Activated CD4-positive, alpha-beta T cell treated with anti-CD3 and anti-CD28 coated beads, Interleukin-2, amount 50 U/mL, for 4 hours (primary cell): ENCODE measurements around the gene DKK2.
"Not testable (repeated sequence)": the region's sequence is repeated elsewhere in the genome, so short reads cannot be mapped to it uniquely, and the experiment has no call there.

Experiments
- DNase-seq, 2 experiments: peaks; one replicate each; pipeline ENCODE4 v3.0.0-alpha.2; 2020

DKK2 gene

DNA sequence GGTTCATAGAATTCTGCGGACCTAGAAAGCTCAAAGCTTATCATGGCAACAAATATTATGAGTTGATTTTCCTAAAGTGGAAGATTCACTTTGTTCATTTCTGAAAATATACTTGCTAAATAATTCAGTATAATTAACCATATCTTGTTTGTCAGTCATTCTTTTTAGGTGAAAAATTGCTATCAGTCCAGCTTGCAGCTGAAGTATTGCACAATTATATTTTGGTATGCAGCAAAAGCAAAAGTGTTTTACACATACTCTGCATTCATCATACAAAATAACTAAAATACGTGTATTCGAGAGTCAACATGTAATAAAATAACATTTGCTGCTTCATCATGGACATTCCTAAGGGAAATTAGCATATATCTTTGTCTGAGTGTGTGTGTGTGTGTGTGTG lies 24.8 kb downstream of the DKK2 start:
- no peak for DNase-seq

DNA sequence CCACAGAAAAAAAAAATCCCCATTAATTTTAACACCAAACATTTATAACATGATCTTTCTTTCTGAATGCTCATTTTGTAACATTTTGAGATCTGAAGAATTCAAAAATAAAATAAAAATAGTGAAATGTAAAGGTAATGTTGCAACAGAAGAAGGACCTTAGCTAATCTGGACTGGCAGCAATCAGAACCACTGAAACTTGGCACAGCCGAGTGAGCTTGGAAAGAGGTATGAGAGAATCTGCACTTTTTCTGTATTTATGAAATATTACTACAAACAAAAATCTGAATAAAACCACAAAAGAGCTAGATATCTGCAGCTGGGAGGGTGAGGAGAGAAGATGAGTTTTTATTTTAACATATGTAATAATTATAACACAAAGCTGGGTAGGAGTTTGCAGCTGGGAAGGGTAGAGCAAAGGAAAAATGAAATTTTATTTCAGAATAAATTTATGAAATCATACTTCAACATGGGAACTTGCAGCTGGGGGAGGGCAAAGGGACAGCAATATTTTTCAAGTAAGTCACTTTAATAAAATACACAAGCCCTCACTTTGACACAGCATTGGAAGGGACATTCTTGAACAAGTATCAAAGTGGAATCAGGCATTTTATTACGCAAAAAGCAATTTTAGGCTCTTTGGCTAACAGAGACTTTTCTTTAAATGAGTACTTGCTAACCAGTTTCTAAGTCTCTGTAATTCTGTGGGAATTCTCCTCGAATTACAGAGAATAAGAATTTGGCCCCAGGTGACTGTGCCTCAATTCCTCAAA lies 26.7 kb downstream of the DKK2 start:
- no peak for DNase-seq

DNA sequence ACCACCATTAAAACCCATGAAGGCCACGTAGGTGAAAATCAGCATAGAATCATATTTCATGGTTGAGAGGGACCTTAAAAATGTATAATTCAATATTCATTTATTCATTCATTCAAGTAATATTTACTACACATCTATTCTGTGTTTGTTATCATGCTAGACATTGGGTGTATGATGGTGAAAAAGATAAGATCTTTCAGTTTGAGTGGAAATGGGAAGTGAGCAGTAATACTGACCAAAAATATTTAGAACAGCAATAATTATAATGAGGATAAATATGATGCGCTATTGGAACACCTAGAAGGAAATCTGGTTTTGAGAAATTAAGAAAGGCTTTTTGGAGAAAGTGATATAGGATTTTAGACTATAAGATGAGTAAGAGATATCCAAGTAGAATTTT lies 28.0 kb downstream of the DKK2 start:
- no peak for DNase-seq

DNA sequence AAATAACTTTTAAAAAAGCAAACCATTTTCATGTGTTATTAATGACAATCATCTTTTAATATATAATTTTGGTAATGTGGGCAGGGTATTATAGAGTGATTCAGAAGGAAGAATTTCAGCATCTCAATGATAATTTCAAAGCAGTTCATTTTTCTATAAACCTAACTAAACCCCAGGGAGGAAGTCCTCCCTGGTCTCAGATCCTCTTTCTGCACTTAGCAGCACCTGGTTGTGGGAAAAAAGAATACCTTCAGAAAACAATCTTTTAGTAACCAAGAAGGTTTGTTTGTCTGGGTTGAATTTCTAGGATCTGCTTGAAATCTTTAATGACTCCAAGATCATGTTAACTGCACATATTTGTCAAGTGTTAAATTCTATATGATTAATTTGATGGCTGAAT lies 29.9 kb downstream of the DKK2 start:
- DNase-seq, result no peak

DNA sequence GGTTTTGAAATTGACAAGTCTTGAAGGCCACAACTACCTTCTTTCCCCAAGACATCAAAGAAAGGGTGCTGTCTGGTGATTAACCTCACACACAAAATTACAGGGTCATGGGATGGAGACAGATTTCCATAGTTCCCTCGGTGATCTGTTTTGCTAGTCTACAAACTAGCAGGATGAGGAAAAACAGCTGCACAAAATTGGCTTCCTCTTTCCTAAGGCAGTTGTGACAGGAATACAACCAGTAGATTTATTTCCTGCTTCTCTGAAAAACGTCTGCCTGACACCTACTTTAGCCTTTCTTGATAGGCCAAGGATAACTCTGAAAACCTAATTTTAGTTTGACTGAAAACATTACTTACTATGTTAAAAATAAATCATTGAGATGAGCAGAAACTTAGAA lies 39.6 kb downstream of the DKK2 start:
- DNase-seq, result no peak

DNA sequence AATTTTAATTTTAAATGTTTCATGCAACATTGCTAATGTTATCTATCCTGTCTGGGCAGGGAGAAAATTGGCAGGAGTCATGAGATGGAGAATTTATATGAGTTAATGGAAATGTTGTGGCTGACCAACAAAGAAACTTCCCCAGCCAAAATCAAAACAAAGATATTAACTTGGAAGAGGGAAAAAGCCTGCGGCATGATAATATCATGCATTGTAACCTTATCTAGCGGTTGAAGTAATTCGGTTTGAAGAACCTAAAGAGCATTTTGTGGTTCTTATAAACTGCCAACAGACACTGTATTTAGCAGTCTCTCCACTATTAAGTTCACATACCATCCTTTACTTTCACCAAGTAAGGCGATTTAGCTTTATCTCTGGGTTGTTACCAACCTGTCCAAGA lies 42.3 kb downstream of the DKK2 start:
- DNase-seq, result no peak

DNA sequence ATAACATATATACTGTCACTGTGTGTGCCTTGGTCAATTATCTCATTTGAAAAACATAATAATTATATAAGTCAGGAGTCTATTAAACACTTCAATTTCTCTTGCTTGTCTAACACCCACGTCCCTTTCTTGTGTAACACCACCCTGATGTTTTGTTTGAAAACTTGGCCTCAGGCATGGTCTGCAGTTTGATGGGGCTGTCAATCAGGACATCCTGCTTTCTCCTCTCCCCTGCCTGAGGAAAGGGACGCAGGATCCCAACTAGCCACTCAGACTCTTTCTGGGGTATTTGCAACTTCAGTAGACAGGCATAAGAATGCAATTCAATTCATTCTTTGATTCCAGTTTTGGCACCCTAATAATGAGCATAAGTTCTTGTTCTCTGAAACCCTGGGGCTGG lies 48.8 kb downstream of the DKK2 start:
- no peak for DNase-seq

DNA sequence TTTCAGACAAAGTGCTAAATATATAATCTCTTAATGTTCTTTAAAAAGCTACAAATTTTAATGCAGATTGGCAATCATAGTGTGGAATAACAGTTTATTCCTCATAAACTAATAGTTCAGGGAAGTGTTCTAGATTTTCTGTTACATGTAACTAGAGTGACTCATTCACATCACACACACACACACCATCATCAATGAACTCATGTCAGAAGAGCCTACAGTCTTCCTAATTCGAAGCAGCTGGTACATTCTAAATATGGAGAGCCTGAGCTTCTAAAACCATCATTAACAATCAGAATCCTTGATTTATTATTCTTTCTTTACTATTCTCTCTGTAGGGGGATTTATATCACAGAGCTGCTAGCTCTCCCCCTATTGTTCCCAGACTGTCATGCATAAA lies 49.6 kb downstream of the DKK2 start:
- no peak for DNase-seq

DNA sequence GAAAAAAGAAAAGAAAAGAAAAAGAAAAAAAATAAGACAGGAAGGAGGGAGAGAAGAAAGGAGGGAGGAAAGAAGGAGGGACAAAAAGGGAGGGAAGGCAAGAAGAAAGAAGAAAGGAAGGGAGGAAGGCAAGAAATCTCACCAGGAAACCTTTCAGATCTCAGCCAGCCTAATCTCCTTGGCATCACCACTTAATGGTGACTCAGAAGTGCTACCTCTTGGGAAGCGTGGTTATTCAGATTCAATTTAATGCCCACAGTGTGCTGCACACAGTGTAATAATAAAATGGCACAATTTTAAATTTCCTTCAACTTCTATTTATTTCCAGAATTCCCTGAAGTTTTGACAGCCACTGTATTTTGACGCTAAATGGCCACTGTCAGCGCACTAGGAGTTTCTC lies 50.3 kb downstream of the DKK2 start:
- no peak for DNase-seq

DNA sequence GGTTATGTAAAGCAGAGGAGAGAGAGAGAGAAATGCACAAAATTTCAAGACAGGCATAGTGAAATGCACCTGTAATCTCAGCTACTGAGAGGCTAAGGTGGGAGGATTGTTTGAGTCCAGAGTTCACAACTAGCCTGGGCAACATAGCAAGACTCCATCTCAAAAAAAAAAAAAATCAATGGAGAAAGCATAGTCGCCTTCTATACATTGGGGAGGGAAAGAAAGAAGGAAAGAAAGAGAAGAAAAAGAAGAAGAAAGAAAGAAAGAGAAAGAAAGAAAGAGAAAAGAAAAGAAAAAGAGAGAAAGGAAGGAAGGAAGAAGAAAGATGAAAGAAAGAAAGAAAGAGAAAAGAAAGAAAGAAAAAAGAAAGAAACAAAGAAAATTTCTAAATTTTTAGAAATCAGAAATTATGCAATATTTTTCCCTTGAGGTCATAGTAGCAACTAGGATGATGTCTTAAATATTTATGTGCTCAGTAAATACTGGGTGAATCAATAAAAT lies 53.4 kb downstream of the DKK2 start:
- no peak for DNase-seq

DNA sequence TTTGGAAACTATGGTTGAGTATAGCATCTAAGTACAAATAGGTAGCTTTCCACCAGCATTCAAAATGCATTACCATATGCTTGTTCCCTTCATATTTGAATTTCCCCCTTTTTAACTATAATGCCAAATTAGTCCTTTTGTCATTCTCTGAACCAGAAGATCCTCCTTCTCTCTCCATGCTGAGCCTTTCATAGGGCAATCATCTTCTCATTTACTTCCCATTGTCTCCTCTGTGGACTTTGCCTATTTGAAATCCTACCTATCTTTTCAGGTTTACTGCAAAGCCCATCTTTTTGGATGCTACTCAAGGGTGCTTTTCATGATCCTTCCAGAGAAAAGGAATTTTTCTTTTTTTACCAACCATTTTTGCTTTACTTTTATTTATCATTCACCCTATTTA lies 54.7 kb downstream of the DKK2 start:
- DNase-seq, result no peak

DNA sequence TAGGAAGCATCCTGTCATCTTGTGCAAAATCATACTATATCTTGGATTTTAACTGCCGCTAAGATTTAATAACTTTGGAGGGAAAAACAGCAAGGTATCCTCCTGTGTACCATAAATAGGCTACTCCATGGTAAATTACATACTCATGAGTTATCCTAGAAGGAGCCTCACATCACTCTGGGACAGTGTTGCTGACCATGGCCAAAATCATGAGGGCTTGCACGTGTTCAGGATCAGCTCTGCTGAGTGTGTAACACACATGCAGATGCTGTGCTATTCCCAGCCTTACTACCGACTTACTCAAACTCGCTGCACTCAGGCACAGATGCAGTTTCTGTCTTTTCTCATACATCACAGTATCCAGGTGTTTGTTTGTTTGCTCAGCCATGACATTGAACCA lies 56.6 kb downstream of the DKK2 start:
- no peak for DNase-seq

DNA sequence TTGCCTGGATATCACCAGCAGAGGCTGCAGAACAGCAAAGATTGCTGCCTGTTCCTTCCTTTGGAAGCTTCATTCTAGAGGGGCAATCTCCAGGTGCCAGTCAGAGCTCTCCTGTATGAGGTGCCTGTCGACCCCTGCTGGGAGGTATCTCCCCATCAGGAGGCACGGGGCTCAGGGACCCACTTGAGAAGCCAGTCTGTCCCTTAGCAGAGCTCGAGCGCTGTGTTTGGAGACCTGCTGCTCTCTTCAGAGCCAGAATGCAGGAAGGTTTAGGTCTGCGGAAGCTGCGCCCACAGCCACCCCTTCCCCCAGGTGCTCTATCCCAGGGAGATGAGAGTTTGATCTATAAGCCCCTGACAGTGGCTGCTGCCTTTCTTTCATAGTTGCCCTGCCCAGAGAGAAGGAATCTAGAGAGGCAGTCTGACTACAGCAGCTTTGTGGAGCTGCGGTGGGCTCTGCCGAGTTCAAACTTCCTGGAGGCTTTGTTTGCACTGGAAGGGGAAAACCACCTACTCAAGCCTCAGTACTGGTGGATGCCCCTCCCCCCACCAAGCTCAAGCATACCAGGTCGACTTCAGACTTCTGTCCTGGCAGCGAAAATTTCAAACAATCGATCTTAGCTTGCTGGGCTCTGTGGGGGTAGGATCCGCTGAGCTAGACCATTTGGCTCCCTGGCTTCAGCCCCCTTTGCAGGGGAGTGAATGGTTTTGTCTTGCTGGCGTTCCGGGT lies 57.9 kb downstream of the DKK2 start:
- no peak for DNase-seq

DNA sequence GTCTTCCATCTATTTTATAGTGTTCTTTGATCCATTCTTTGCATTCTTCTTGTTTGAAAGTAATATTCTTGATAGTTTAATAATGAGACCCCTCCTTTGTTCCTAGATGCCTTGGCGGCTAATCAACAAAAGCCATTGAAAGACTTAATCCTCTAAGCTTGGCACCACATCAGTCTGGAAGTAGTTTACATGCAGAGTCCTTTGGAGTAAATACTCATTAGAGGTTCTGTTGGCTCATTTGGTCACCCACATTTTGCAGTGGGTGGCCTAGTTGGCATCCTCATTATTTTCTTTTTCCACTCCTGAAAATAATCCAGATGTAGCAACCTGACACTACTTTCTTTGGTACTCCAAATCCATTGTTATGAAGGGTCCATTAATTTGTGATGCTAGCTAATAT lies 64.5 kb downstream of the DKK2 start:
- no peak for DNase-seq

DNA sequence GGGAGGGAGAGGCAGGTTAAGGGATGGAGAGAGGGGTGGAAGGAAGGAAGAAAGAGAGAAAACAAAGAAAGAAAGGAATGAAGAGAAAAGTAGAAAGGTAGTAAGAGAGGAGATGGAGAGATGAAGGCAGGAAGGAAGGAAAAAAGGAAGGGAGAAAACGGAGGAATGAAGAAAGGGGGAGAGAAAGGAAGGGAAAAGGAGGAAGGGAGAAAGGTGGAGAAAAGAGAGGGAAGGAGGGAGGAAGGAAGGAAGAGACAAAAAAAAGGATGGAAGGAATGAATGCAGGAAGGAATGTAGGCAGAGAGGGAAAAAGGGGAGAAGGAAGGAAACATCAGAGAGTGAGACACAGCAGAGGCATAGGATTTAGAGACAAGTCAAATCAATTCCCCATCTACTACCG lies 68.2 kb downstream of the DKK2 start:
- DNase-seq, result no peak

DNA sequence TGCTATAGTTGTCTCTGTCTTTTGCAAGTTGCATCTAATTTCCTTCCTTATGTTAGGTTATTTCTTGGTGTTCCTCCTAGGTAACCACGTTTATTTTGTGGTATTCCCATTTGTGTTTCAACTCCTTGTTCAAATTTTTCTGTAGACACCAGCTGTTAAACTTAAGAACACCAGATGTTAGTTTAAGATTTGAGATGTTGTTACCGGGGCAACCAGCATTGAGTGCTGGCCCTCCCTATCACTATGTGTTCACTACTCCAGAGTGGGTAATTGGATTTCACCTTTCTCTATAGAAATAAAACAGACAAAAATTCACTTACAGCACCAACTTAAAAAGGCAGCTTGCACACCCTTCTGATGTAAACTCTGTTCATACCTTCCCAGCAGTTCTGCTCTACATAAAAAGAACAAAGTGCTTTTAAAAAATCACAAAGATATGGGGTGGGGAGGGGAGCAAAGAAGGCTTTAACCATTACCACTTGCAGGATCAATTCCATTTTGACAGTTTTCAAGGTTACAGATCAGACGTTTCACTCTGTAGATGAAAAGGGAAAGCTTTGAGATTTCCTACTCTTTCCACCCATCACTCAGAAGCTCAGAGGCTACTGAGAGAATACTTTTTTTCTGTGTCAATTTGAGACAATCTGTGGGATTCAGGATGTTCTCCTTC lies 82.9 kb downstream of the DKK2 start:
- no peak for DNase-seq

DNA sequence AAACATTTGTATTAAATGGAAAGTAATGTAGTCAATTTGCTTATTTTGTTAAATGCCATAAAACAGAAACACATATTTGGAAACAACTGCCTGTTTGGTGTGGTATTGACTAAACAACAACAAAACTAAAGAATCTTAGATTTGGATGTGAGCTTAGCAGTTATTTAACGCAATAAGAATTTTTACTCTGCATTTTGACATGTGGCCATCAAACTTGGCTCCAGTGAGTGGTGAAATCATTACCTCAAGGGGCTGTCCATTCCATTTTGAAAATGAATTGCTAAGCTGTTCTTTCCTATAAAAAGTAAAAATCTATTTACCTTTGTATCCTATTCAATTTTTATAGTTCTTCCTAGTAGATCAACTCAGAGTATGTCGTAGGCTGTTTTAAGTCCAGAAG lies 84.2 kb downstream of the DKK2 start:
- no peak for DNase-seq

DNA sequence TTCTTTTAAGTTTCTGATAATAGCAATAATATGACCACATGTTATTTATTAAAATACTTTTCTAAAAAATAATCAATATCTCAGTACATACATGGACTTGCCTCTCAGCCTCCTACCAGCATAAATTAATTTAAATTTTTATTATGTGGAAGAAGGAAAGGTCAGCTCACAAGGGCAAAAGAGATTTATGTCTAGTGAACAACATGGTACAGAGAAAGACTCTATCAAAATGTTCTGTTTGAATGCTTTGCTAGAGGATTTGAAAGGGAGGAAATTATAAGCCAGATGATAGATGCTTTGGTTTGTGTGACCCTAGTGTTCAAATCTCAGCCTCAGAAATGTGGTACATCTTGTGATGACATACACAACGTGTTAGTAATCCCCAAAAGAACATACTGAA lies 94.3 kb downstream of the DKK2 start:
- DNase-seq, result no peak

DNA sequence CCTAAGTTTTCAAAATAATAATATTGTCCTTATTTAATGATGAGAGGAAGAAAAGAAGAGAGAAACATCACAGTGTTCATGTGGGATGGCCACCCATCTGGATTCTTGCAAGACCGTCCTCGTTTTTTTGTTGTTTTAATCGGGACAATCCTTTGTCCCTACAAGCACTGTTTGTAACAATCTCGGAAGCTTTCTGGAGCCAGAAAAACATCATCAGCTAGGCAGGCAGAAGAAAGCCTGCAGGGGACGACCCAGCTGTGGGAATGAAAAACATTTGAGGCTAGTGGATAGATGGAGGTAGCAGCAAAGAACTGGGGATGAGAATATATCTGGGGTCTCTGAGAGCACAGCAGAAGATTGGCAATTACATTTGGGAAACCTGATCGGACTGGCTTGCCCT lies 105.6 kb downstream of the DKK2 start:
- no peak for DNase-seq

DNA sequence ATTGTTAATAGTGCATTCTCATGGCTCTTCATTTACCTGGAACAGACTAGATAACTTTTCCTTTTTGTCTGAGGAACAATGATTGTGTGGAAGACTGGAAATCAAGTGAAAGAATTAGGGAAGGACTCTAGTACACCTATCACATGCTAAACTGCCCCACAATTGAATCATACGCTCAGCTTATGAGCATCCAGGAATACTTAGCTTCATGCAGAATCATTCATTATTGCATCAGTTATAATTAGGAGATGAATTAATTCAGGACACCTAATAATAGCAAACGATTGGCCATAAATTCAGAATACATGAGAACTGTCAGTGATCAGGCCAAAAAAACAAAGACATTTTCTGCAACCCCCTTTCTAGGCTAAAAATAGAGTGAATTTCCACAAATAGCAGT lies 106.9 kb downstream of the DKK2 start:
- no peak for DNase-seq

DNA sequence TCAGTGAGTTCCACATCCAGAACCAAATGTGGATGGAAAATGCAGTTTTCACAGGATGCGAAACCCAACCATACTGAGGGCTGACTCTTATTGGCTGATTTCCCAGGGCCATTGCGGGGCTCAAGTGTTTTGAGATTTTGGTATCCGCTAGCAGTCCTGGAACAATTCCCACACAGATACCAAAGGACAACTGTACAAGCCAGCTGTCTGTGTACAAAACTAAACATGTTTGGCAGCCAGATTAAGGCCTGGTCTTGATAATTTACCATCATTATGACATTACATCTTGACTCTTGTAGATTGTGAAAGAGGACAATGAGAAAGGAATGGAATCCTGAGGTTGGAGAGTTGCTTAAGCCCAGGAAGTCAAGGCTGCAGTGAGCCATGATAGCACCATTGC lies 121.9 kb downstream of the DKK2 start:
- DNase-seq, result no peak

DNA sequence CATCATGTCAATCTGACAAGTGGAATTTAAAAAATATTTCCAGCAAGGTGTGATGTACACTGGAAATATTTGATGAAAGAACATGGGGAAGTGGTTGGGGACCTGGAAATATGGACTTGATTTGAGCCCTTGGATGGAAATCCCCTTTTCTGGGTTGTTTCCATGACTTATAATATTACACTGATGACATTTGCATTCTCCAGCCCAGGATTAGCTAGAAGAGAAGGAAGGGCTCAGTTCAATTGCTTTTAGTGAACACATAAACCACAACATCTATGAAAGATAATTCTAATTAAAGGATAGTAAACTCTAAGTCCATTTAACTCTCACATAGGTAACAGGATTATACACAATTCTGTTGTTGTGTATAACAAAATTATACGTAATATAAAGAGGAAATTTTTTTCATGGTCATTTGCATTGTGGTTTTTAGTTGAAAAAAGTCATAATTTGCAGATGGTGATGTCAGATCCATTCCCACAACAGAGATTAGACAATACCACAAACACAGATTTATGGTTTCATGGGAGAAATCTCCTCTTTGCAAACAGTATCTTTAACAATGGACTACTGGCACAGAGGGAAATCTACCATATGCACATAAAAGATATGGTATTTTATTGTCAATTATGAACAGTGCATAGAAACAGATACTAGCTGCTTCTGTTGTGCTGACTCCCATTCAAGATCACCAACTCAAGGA lies 126.5 kb downstream of the DKK2 start:
- DNase-seq, result no peak

DNA sequence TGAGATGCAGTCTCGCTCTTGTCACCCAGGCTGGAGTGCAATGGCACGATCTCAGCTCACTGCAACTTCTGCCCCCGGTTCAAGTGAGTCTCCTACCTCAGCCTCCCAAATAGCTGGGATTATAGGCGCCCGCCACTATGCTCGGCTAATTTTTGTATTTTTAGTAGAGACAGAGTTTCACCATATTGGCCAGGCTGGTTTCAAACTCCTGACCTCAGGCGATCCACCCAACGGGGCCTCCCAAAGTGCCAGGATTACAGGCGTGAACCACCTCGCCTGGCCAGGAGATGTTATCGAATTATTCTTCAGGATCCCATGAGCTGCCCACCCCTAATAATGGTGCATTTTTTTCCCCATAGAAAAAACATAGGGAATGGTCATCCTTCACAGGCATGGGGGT lies 128.1 kb downstream of the DKK2 start:
- not testable (repeated sequence) for DNase-seq
